GM18502 (cell line): ENCODE data around the gene TWIST2.

Experiments used
- ATAC-seq: cut with Tn5 transposase; IDR thresholded peaks from one replicate; pipeline ENCODE4 v1.9.1; 2021; ENCODE audit warnings: mild to moderate bottlenecking; ENCODE audit not compliant: unreplicated experiment, poor library complexity

TWIST2 gene

GRCh38 chr2:238835726-238836301 lies 12.1 kb upstream of the TWIST2 start:
- ATAC-seq = no peak

- ATAC-seq = no peak
Observed at GRCh38 chr2:238838786-238839327, 9.0 kb upstream of the TWIST2 start.

- no peak for ATAC-seq
Observed at GRCh38 chr2:238839428-238839827, 8.5 kb upstream of the TWIST2 start.

GRCh38 chr2:238841542-238842164 lies 6.2 kb upstream of the TWIST2 start:
- no peak for ATAC-seq

- ATAC-seq = no peak
Observed at GRCh38 chr2:238843476-238843875, 4.4 kb upstream of the TWIST2 start.

- no peak for ATAC-seq
Observed at GRCh38 chr2:238845583-238846377, 2.1 kb upstream of the TWIST2 start.

GRCh38 chr2:238846378-238846627 lies 1.6 kb upstream of the TWIST2 start:
- no peak for ATAC-seq

- ATAC-seq = no peak
Observed at GRCh38 chr2:238846628-238847418, 1.1 kb upstream of the TWIST2 start.

GRCh38 chr2:238847419-238847801 lies 475 bp upstream of the TWIST2 start:
- ATAC-seq = no peak

GRCh38 chr2:238848691-238848975 lies 748 bp downstream of the TWIST2 start:
- no peak for ATAC-seq

GRCh38 chr2:238848976-238849853 lies 1.3 kb downstream of the TWIST2 start:
- no peak for ATAC-seq

- no peak for ATAC-seq
Observed at GRCh38 chr2:238850091-238850490, 2.2 kb downstream of the TWIST2 start.

- no peak for ATAC-seq
Observed at GRCh38 chr2:238851026-238851425, 3.1 kb downstream of the TWIST2 start.

GRCh38 chr2:238851761-238852160 lies 3.9 kb downstream of the TWIST2 start:
- no peak for ATAC-seq

GRCh38 chr2:238852206-238852869 lies 4.5 kb downstream of the TWIST2 start:
- no peak for ATAC-seq

- no peak for ATAC-seq
Observed at GRCh38 chr2:238853218-238853617, 5.3 kb downstream of the TWIST2 start.

- no peak for ATAC-seq
Observed at GRCh38 chr2:238853721-238854120, 5.8 kb downstream of the TWIST2 start.

- no peak for ATAC-seq
Observed at GRCh38 chr2:238854246-238854645, 6.4 kb downstream of the TWIST2 start.

- no peak for ATAC-seq
Observed at GRCh38 chr2:238854699-238855229, 6.9 kb downstream of the TWIST2 start.
